Keratinocyte (primary cell): ENCODE data around the gene SYT15B. TPM values are rescaled to one million over a fixed set of nuclear protein-coding genes. Genes with fewer than 3 reads are reported as not detected.
"Not testable (repeated sequence)": the region's sequence is repeated elsewhere in the genome, so short reads cannot be mapped to it uniquely, and the experiment has no call there.

Experiments
- DNase-seq: peaks from one replicate; pipeline ENCODE4 v3.0.0-alpha.2; 2011; ENCODE audit warnings: low read depth, missing footprints, low spot score
- FAIRE-seq: peaks from 2 replicates; lab custom pipeline; 2011; peaks lifted over from hg19 to GRCh38; lab: Jason Lieb, UNC
- H2AFZ ChIP-seq: 2 replicates; pipeline ENCODE4 v1.6.0; 2012; ENCODE audit warnings: low read length, control low read depth, inconsistent platforms; ENCODE audit not compliant: control insufficient read depth
- H3K27ac ChIP-seq: 2 replicates; pipeline ENCODE4 v1.5.1; 2011; ENCODE audit warnings: low read length; ENCODE audit not compliant: control insufficient read depth, insufficient read depth
- H3K27me3 ChIP-seq: 3 replicates; pipeline ENCODE4 v1.6.0; 2011; ENCODE audit warnings: low read length; ENCODE audit not compliant: control insufficient read depth, insufficient read depth; ENCODE audit errors: extremely low read depth
- H3K36me3 ChIP-seq, 2 experiments: 2 replicates in 1 of 2; 3 replicates in 1 of 2; pipeline ENCODE4 v1.5.1; 2011; ENCODE audit warnings: low read length in 2 of 2, mild to moderate bottlenecking in 1 of 2; ENCODE audit not compliant: control insufficient read depth in 2 of 2, insufficient read depth in 2 of 2; ENCODE audit errors: extremely low read depth in 1 of 2
- H3K4me1 ChIP-seq: 3 replicates; pipeline ENCODE4 v1.5.1; 2011; ENCODE audit warnings: low read length; ENCODE audit not compliant: control insufficient read depth, insufficient read depth; ENCODE audit errors: extremely low read depth
- H3K4me2 ChIP-seq: 3 replicates; pipeline ENCODE4 v1.6.0; 2011; ENCODE audit warnings: low read depth, low read length; ENCODE audit not compliant: control insufficient read depth, insufficient read depth; ENCODE audit errors: extremely low read depth
- H3K4me3 ChIP-seq, 3 experiments: fragments of 200-600 bp in 1 of 3; sonication (generic) in 1 of 3; 2 replicates in 2 of 3; 3 replicates in 1 of 3; pipeline ENCODE4 v1.5.1; 2011 to 2016; ENCODE audit warnings: low read length in 3 of 3, mild to moderate bottlenecking in 3 of 3, control low read depth in 2 of 3, inconsistent platforms in 1 of 3, low read depth in 1 of 3, mixed read lengths in 1 of 3, mixed run types in 1 of 3, moderate library complexity in 1 of 3; ENCODE audit not compliant: control insufficient read depth in 2 of 3, insufficient read depth in 2 of 3; ENCODE audit errors: extremely low read depth in 1 of 3
- H3K79me2 ChIP-seq: 2 replicates; pipeline ENCODE4 v1.6.0; 2012; ENCODE audit warnings: low read length; ENCODE audit not compliant: control insufficient read depth, insufficient read depth
- H3K9ac ChIP-seq: 3 replicates; pipeline ENCODE4 v1.6.0; 2011; ENCODE audit warnings: low read length; ENCODE audit not compliant: control insufficient read depth, insufficient read depth; ENCODE audit errors: extremely low read depth
- H3K9me1 ChIP-seq: 3 replicates; pipeline ENCODE4 v1.6.0; 2011; ENCODE audit warnings: low read length; ENCODE audit not compliant: control insufficient read depth, insufficient read depth; ENCODE audit errors: extremely low read depth
- H3K9me3 ChIP-seq: 2 replicates; pipeline ENCODE4 v1.5.1; 2012; ENCODE audit warnings: low read depth, low read length; ENCODE audit not compliant: control insufficient read depth
- H4K20me1 ChIP-seq: 3 replicates; pipeline ENCODE4 v1.6.0; 2011; ENCODE audit warnings: low read length; ENCODE audit not compliant: control insufficient read depth, insufficient read depth; ENCODE audit errors: extremely low read depth
- dilution Hi-C: fragments of 300-500 bp; cut with MboI; formaldehyde crosslinking; loops from one replicate; pipeline ENCODE4 v1.7.0; 2020; ENCODE audit warnings: low sequenced_read_pairs; ENCODE audit not compliant: extremely low pct_ligation_motif_present
- polyA plus RNA-seq, 5 experiments: library from polyadenylated mRNA; depleted of rRNA in 3 of 5; stranded (reverse) in 3 of 5; stranded (forward) in 1 of 5; unstranded in 1 of 5; fragments of >200 nt; gene quantifications; 1 replicate in 1 of 5; 2 replicates in 3 of 5; 3 replicates in 1 of 5; pipeline versions ENCODE4 v1.2.1 to v1.2.3, GENCODE V29; 2011 to 2012; ENCODE audit warnings: missing spikeins in 2 of 5, low read depth in 1 of 5, low replicate concordance in 1 of 5

The SYT15B gene
- polyA plus RNA-seq, 1 donor (not counting 4 experiments of a cell fraction or from before 2014, with no cell fraction given): not detected

DNA sequence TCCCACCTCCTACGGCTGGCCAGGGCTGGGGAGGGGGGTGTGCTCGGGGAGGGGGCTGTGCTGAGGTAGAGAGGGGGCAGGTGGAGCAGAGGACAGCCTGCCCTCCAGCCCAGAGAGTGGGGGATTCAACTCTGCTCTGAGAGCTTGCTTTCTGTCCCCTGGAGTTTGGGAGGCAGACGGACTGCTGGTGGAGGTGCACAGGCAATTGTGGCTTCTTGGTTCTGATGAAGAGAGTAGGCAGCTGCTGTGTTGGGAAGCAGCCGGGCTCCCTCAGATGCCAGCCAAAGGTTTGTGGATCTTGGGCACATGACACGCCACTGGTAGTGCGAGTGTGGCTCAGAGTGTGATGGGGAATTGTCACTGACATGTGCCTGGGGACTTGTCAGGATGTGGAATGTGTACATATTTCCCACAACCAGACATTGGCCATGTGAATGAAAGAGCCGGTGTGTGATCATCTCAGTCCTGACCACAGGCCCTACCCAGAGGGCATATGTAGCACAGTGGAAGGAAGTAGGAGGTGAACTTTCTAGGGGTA lies 5.3 kb upstream of the SYT15B start:
- H3K9me1 ChIP-seq, dilution Hi-C loops, H4K20me1 ChIP-seq, FAIRE-seq, H3K9ac ChIP-seq, H3K36me3 ChIP-seq, H3K27ac ChIP-seq, H3K27me3 ChIP-seq, DNase-seq, H2AFZ ChIP-seq, H3K79me2 ChIP-seq, H3K4me2 ChIP-seq, H3K4me1 ChIP-seq, H3K4me3 ChIP-seq, H3K9me3 ChIP-seq: not testable (repeated sequence)

DNA sequence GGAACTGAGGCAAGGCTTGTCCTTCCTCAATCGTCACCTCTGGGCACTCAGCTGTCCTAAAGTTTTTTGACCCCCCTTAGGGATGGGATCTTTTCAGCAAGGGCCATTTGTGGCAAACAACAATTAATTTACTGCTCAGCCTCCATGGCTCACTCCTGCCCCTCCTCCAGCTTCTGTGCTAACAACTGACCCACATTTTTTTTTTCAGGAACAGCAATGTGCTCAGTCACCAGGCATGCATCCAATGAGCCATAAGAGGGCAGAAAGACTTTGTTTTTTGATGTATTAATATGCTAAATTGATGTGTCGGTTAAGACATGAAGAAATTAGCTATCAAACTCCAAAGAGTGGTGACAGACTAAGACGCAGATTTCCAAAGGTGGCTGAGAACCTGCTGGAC lies 4.7 kb upstream of the SYT15B start:
- DNase-seq, H4K20me1 ChIP-seq, H3K9ac ChIP-seq, H3K4me2 ChIP-seq, H3K36me3 ChIP-seq, H3K27ac ChIP-seq, H3K4me1 ChIP-seq, H3K9me1 ChIP-seq, H3K27me3 ChIP-seq, H3K4me3 ChIP-seq, H3K79me2 ChIP-seq, H3K9me3 ChIP-seq, FAIRE-seq, dilution Hi-C loops, H2AFZ ChIP-seq: not testable (repeated sequence)

DNA sequence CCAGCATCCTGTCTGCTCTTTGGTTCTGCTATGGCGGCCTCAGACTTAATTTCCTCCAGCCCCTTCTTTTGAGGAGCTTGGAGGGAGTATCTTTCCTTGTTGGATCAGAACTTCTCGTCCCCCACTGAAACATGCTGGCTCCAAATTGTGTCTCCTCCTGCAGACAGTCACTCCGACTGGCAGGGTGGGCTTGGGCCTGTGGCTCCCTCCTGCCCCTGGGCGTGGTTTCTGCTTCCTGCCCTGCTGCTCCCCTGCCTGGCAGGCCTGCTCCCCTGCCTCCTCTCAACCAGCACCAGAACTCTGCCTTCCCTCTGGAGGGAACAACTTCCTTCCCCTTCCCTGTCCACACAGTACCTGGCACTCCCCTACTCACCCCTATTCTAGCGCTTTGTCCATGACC lies 3.8 kb upstream of the SYT15B start:
- dilution Hi-C loops, H3K4me1 ChIP-seq, H4K20me1 ChIP-seq, H2AFZ ChIP-seq, H3K79me2 ChIP-seq, FAIRE-seq, H3K27me3 ChIP-seq, H3K27ac ChIP-seq, H3K4me2 ChIP-seq, H3K9me3 ChIP-seq, H3K36me3 ChIP-seq, DNase-seq, H3K9me1 ChIP-seq, H3K9ac ChIP-seq, H3K4me3 ChIP-seq: not testable (repeated sequence)

DNA sequence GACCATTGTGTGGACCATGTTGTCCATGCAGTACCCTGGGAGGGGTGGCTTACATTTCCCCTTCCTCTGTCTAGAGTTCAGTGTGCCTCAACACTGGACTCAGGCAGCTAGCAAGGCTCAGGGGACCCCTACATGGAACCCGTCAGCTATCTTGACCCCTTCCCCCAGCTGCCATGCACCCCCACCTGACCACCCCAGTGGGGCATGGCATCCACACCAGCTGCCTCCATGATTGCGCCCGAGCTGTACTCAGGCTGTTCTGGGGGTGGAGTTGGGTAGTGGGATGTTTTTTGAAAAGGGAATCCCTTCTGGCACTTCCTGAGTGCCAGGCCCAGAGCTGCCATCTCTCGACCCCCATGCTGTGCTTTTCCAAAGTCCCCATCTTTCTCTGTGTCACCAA lies 1.8 kb upstream of the SYT15B start:
- H3K9me3 ChIP-seq, H3K9me1 ChIP-seq, H3K36me3 ChIP-seq, H3K9ac ChIP-seq, H3K4me3 ChIP-seq, H3K4me1 ChIP-seq, H3K79me2 ChIP-seq, H3K27me3 ChIP-seq, DNase-seq, H3K27ac ChIP-seq, H4K20me1 ChIP-seq, dilution Hi-C loops, H3K4me2 ChIP-seq, H2AFZ ChIP-seq, FAIRE-seq: not testable (repeated sequence)
